ENCODE measurements around the gene PRKG1.

PRKG1 gene

GRCh38 chr10:51707392-51707791, 633.1 kb downstream of the PRKG1 start:
- no peak overlapping the region for H3K4me3 ChIP-seq (ENCODE audit: low read length)
- H3K27ac ChIP-seq (ENCODE audit: low read length): no peak overlapping the region
- H3K27me3 ChIP-seq (ENCODE audit: low read depth, low read length): no peaks in the 10 kb centered on the region
- H3K4me1 ChIP-seq (ENCODE audit: low read length): no peaks in the 10 kb centered on the region
- TF ChIP-seq CTCF (IDR thresholded peaks at IDR 0.05; ENCODE audit: low read depth, low read length) (no peak), EZH2phosphoT487 (IDR thresholded peaks at IDR 0.05; ENCODE audit: low read depth) (no peak)
- H3K9ac ChIP-seq (ENCODE audit: low read length): no peak overlapping the region
- H4K20me1 ChIP-seq (ENCODE audit: insufficient read depth, low read length): no peaks in the 10 kb centered on the region
- no peaks in the 10 kb centered on the region for H3K79me2 ChIP-seq (ENCODE audit: low read length)
- H3K36me3 ChIP-seq (replicated peaks; ENCODE audit: low read depth, low read length): no peaks in the 10 kb centered on the region
- H3K4me2 ChIP-seq (ENCODE audit: low read length): no peak overlapping the region
- no peak overlapping the region for H2AFZ ChIP-seq (ENCODE audit: low read depth, low read length)
- H3K9me3 ChIP-seq (ENCODE audit: insufficient read depth, low read length): no peaks in the 10 kb centered on the region

GRCh38 chr10:51707821-51708424, 633.6 kb downstream of the PRKG1 start:
- Histone ChIP-seq H3K4me2 (ENCODE audit: low read length) (no peak overlapping the region), H3K79me2 (ENCODE audit: low read length) (no peaks in the 10 kb centered on the region), H3K27me3 (ENCODE audit: low read depth, low read length) (no peaks in the 10 kb centered on the region), H3K36me3 (replicated peaks; ENCODE audit: low read depth, low read length) (no peaks in the 10 kb centered on the region), H3K9me3 (ENCODE audit: insufficient read depth, low read length) (no peaks in the 10 kb centered on the region), H3K4me3 (ENCODE audit: low read length) (no peak overlapping the region), H4K20me1 (ENCODE audit: insufficient read depth, low read length) (no peaks in the 10 kb centered on the region), H2AFZ (ENCODE audit: low read depth, low read length) (no peak overlapping the region), H3K27ac (ENCODE audit: low read length) (no peak overlapping the region), H3K4me1 (ENCODE audit: low read length) (no peaks in the 10 kb centered on the region), H3K9ac (ENCODE audit: low read length) (no peak overlapping the region)
- TF ChIP-seq EZH2phosphoT487 (IDR thresholded peaks at IDR 0.05; ENCODE audit: low read depth) (no peak), CTCF (IDR thresholded peaks at IDR 0.05; ENCODE audit: low read depth, low read length) (no peak)

- TF ChIP-seq CTCF (IDR thresholded peaks at IDR 0.05; ENCODE audit: low read depth, low read length): no peak
- no peak for TF ChIP-seq EZH2phosphoT487 (IDR thresholded peaks at IDR 0.05; ENCODE audit: low read depth)
- no peak overlapping the region for H3K4me3 ChIP-seq (ENCODE audit: low read length)
- H3K79me2 ChIP-seq (ENCODE audit: low read length): no peaks in the 10 kb centered on the region
- H3K27me3 ChIP-seq (ENCODE audit: low read depth, low read length): no peaks in the 10 kb centered on the region
- H3K4me2 ChIP-seq (ENCODE audit: low read length): no peak overlapping the region
- H3K9ac ChIP-seq (ENCODE audit: low read length): no peak overlapping the region
- H3K4me1 ChIP-seq (ENCODE audit: low read length): no peaks in the 10 kb centered on the region
- H4K20me1 ChIP-seq (ENCODE audit: insufficient read depth, low read length): no peaks in the 10 kb centered on the region
- H3K36me3 ChIP-seq (replicated peaks; ENCODE audit: low read depth, low read length): no peaks in the 10 kb centered on the region
- no peak overlapping the region for H2AFZ ChIP-seq (ENCODE audit: low read depth, low read length)
- H3K9me3 ChIP-seq (ENCODE audit: insufficient read depth, low read length): no peaks in the 10 kb centered on the region
- no peak overlapping the region for H3K27ac ChIP-seq (ENCODE audit: low read length)
Measured at GRCh38 chr10:51708609-51709008, 634.3 kb downstream of the PRKG1 start.

GRCh38 chr10:51709324-51709972, 635.2 kb downstream of the PRKG1 start:
- no peaks in the 10 kb centered on the region for H3K36me3 ChIP-seq (replicated peaks; ENCODE audit: low read depth, low read length)
- TF ChIP-seq EZH2phosphoT487 (IDR thresholded peaks at IDR 0.05; ENCODE audit: low read depth) (no peak), CTCF (IDR thresholded peaks at IDR 0.05; ENCODE audit: low read depth, low read length) (no peak)
- H3K9ac ChIP-seq (ENCODE audit: low read length): no peak overlapping the region
- no peaks in the 10 kb centered on the region for H4K20me1 ChIP-seq (ENCODE audit: insufficient read depth, low read length)
- no peak overlapping the region for H3K4me3 ChIP-seq (ENCODE audit: low read length)
- H2AFZ ChIP-seq (ENCODE audit: low read depth, low read length): no peak overlapping the region
- no peaks in the 10 kb centered on the region for H3K9me3 ChIP-seq (ENCODE audit: insufficient read depth, low read length)
- no peak overlapping the region for H3K27ac ChIP-seq (ENCODE audit: low read length)
- H3K79me2 ChIP-seq (ENCODE audit: low read length): no peaks in the 10 kb centered on the region
- H3K4me1 ChIP-seq (ENCODE audit: low read length): no peaks in the 10 kb centered on the region
- no peaks in the 10 kb centered on the region for H3K27me3 ChIP-seq (ENCODE audit: low read depth, low read length)
- H3K4me2 ChIP-seq (ENCODE audit: low read length): no peak overlapping the region

Data from OCI-LY3 (cell line).